HepG2 (cell line): Measurements from ENCODE around the gene NHERF2. TPM values are rescaled to one million over a fixed set of nuclear protein-coding genes. Genes with fewer than 3 reads are reported as not detected.

Experiments used
- ADNP ChIP-seq: sonication (generic); formaldehyde crosslinking; IDR thresholded peaks from 2 replicates; pipeline ENCODE4 v1.4.0; 2020; ENCODE audit warnings: missing genetic modification reagents
- ATF7-NPFF ChIP-seq: sonication (generic); formaldehyde crosslinking; IDR thresholded peaks from 2 replicates; pipeline ENCODE4 v1.8.1; 2023; ENCODE audit warnings: mild to moderate bottlenecking, low read depth, missing genetic modification reagents, moderate library complexity
- ATRX ChIP-seq: sonication (generic); formaldehyde crosslinking; IDR thresholded peaks from 2 replicates; pipeline ENCODE4 v1.4.0; 2020; ENCODE audit warnings: missing genetic modification reagents, borderline replicate concordance
- EEA1 ChIP-seq: sonication (generic); formaldehyde crosslinking; IDR thresholded peaks from 2 replicates; pipeline ENCODE4 v1.5.1; 2020; ENCODE audit warnings: mild to moderate bottlenecking, missing genetic modification reagents, borderline replicate concordance
- ELF3 ChIP-seq: IDR thresholded peaks from 2 replicates; pipeline ENCODE4 v1.6.1; 2016; ENCODE audit warnings: missing genetic modification reagents, missing compliant biosample characterization
- GATAD1 ChIP-seq: IDR thresholded peaks from 2 replicates; pipeline ENCODE4 v1.6.1; 2016; ENCODE audit warnings: missing genetic modification reagents, missing compliant biosample characterization
- HNRNPK ChIP-seq: fragments of 200-400 bp; formaldehyde crosslinking; IDR thresholded peaks from 2 replicates; pipeline ENCODE4 v1.6.1; 2018; ENCODE audit warnings: low read length, low read depth, moderate library complexity, mild to moderate bottlenecking; ENCODE audit not compliant: poor library complexity, severe bottlenecking
- KMT2B ChIP-seq: IDR thresholded peaks from 2 replicates; pipeline ENCODE4 v1.6.1; 2016; ENCODE audit warnings: missing genetic modification reagents, missing compliant biosample characterization
- MAX ChIP-seq: IDR thresholded peaks from 2 replicates; pipeline ENCODE4 v1.6.1; 2012; ENCODE audit warnings: inconsistent platforms
- MED1 ChIP-seq: sonication (generic); formaldehyde crosslinking; IDR thresholded peaks from 2 replicates; pipeline ENCODE4 v1.4.0; 2020; ENCODE audit warnings: missing genetic modification reagents
- MED8 ChIP-seq: sonication (generic); formaldehyde crosslinking; IDR thresholded peaks from 2 replicates; pipeline ENCODE4 v1.8.1; 2023; ENCODE audit warnings: mild to moderate bottlenecking, missing genetic modification reagents; ENCODE audit not compliant: insufficient replicate concordance
- NFATC3 ChIP-seq: sonication (generic); formaldehyde crosslinking; IDR thresholded peaks from 2 replicates; pipeline ENCODE4 v1.5.1; 2020; ENCODE audit warnings: mild to moderate bottlenecking, missing genetic modification reagents
- RXRB ChIP-seq: IDR thresholded peaks from 2 replicates; pipeline ENCODE4 v1.6.1; 2016; ENCODE audit warnings: borderline replicate concordance, missing genetic modification reagents, missing compliant biosample characterization
- SMAD9 ChIP-seq: sonication (generic); formaldehyde crosslinking; IDR thresholded peaks from 2 replicates; pipeline ENCODE4 v1.5.1; 2020; ENCODE audit warnings: mild to moderate bottlenecking, missing genetic modification reagents
- SRSF1 ChIP-seq: fragments of 200-400 bp; formaldehyde crosslinking; optimal IDR thresholded peaks from 2 replicates; pipeline ENCODE3; 2017; ENCODE audit warnings: mild to moderate bottlenecking, low read depth, low read length, moderate library complexity
- SYNCRIP ChIP-seq: fragments of 200-400 bp; formaldehyde crosslinking; IDR thresholded peaks from 2 replicates; pipeline ENCODE4 v1.6.1; 2018; ENCODE audit warnings: mild to moderate bottlenecking, low read depth, low read length; ENCODE audit not compliant: insufficient read depth
- TFE3 ChIP-seq: IDR thresholded peaks from 2 replicates; pipeline ENCODE4 v1.6.1; 2016
- ZMAT3 ChIP-seq: sonication (generic); formaldehyde crosslinking; conservative IDR thresholded peaks from 2 replicates; pipeline ENCODE4 v1.7.0; 2021; ENCODE audit warnings: missing genetic modification reagents
- ZNF329 ChIP-seq: sonication (generic); formaldehyde crosslinking; IDR thresholded peaks from 2 replicates; pipeline ENCODE4 v1.9.0; 2021; ENCODE audit warnings: low read depth, mild to moderate bottlenecking, missing genetic modification reagents
- ZNF33B ChIP-seq: sonication (generic); formaldehyde crosslinking; IDR thresholded peaks from 2 replicates; pipeline ENCODE4 v1.5.1; 2020; ENCODE audit warnings: mild to moderate bottlenecking, missing genetic modification reagents
- ZNF383 ChIP-seq: sonication (generic); formaldehyde crosslinking; IDR thresholded peaks from 2 replicates; pipeline ENCODE4 v1.4.0; 2020; ENCODE audit warnings: missing genetic modification reagents, mild to moderate bottlenecking, borderline replicate concordance
- ZNF576 ChIP-seq: sonication (generic); formaldehyde crosslinking; IDR thresholded peaks from 2 replicates; pipeline ENCODE4 v1.4.0; 2020; ENCODE audit warnings: mild to moderate bottlenecking, missing genetic modification reagents
- ZNF7 ChIP-seq: IDR thresholded peaks from 2 replicates; pipeline ENCODE4 v1.6.1; 2016; ENCODE audit warnings: missing biosample characterization, missing genetic modification reagents
- ZNF784 ChIP-seq: sonication (generic); formaldehyde crosslinking; IDR thresholded peaks from 2 replicates; pipeline ENCODE4 v1.5.1; 2020; ENCODE audit warnings: missing genetic modification reagents, mild to moderate bottlenecking, borderline replicate concordance
- polyA plus RNA-seq, 8 experiments: library from polyadenylated mRNA; depleted of rRNA in 3 of 8; stranded (reverse) in 7 of 8; unstranded in 1 of 8; fragments of >200 nt; fragmentation: Illumina TruSeq in 4 of 8; extraction: Trizol in 4 of 8; gene quantifications; 2 replicates each; pipeline versions ENCODE4 v1.2.1 to v1.2.3, GENCODE V29; 2011 to 2016; ENCODE audit warnings: low read depth in 4 of 8, missing spikeins in 1 of 8, mixed read lengths in 1 of 8; ENCODE audit not compliant: insufficient read depth in 1 of 8
- total RNA-seq, 5 experiments: library from RNA; depleted of rRNA; stranded (reverse); fragments of >200 nt; fragmentation: Illumina TruSeq; extraction: Trizol; gene quantifications; 2 replicates each; pipeline ENCODE4 v1.2.3, GENCODE V29; 2016; ENCODE audit warnings: low read depth in 1 of 5
- TF ChIP-seq, protein P1 (sequence below): sonication (generic); formaldehyde crosslinking; IDR thresholded peaks from 2 replicates; pipeline ENCODE4 v1.5.1; 2020; ENCODE audit warnings: missing genetic modification reagents, mild to moderate bottlenecking, borderline replicate concordance

The NHERF2 gene
- total and polyA plus RNA-seq, 2 of the 13 experiments (the other 11 are each of a cell fraction or from before 2014, with no cell fraction given): 23.7 to 39.3 TPM

DNA sequence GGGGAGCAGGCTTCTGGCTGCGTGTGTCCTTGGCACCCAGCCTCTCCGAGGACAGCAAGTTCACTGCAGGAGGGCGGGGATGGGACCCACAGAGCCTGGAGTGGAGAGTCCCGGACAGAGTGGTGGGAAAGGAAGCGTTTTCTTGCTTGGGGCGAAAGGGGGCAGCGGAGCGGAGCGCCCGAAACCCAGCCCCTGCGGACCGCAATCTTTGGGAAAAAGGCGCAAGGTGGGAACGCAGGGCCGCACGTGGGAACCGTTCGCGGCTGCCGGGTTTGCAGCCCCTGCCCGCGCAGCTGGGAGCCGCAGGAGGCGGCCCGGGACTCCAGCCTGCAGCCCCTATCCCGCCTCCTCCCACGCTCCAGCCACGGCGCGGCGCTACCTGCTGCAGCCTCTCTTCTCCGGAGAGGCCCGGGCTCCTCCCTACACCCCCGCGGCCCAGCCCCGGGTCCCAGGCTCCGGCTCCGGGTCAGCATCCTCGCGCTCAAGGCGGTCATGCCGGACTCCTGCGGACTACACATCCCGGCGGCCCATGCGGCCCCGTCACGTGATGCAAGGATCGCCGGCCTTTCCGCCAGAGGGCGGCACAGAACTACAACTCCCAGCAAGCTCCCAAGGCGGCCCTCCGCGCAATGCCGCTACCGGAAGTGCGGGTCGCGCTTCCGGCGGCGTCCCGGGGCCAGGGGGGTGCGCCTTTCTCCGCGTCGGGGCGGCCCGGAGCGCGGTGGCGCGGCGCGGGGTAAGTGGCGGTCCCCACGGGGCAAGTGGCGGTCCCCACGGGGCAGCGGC is 20.8 kb downstream of the NHERF2 start, which contains the start of the genes NTHL1 and TSC2 (continued):
- TF ChIP-seq, protein P1, sequence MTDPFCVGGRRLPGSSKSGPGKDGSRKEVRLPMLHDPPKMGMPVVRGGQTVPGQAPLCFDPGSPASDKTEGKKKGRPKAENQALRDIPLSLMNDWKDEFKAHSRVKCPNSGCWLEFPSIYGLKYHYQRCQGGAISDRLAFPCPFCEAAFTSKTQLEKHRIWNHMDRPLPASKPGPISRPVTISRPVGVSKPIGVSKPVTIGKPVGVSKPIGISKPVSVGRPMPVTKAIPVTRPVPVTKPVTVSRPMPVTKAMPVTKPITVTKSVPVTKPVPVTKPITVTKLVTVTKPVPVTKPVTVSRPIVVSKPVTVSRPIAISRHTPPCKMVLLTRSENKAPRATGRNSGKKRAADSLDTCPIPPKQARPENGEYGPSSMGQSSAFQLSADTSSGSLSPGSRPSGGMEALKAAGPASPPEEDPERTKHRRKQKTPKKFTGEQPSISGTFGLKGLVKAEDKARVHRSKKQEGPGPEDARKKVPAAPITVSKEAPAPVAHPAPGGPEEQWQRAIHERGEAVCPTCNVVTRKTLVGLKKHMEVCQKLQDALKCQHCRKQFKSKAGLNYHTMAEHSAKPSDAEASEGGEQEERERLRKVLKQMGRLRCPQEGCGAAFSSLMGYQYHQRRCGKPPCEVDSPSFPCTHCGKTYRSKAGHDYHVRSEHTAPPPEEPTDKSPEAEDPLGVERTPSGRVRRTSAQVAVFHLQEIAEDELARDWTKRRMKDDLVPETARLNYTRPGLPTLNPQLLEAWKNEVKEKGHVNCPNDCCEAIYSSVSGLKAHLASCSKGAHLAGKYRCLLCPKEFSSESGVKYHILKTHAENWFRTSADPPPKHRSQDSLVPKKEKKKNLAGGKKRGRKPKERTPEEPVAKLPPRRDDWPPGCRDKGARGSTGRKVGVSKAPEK (CRISPR knock-in tag): no peak
- peak; percentile 90 for TF ChIP-seq GATAD1 (CRISPR knock-in tag)
- TF ChIP-seq ZNF576 (CRISPR knock-in tag): no peak
- TF ChIP-seq ELF3: peak; percentile 77
- TF ChIP-seq ATF7-NPFF (CRISPR knock-in tag): no peak; the same call in 1 of the 2 replicates
- peak; percentile 43; the same call in 1 of the 2 replicates for TF ChIP-seq KMT2B
- TF ChIP-seq ZMAT3 (CRISPR knock-in tag): no peak
- TF ChIP-seq ZNF33B (CRISPR knock-in tag): no peak
- peak; percentile 73 for TF ChIP-seq ZNF784
- peak; percentile 76 for TF ChIP-seq MAX
- TF ChIP-seq EEA1 (CRISPR knock-in tag): no peak
- peak; percentile 84 for TF ChIP-seq TFE3 (CRISPR knock-in tag)
- TF ChIP-seq SYNCRIP: no peak
- no peak for TF ChIP-seq SMAD9
- no peak for TF ChIP-seq ATRX
- TF ChIP-seq ZNF329 (CRISPR knock-in tag): no peak; the same call in 1 of the 2 replicates
- no peak for TF ChIP-seq ZNF7
- TF ChIP-seq HNRNPK: peak; percentile 69
- TF ChIP-seq ZNF383 (CRISPR knock-in tag): peak; percentile 81; the same call in 1 of the 2 replicates
- no peak for TF ChIP-seq ADNP (CRISPR knock-in tag)
- peak; percentile 67 for TF ChIP-seq MED8 (CRISPR knock-in tag)
- TF ChIP-seq NFATC3 (CRISPR knock-in tag): 0 out of 2 replicates have a peak, but pooled peaks have one; percentile 4
- TF ChIP-seq SRSF1: no peak
- peak; percentile 43; the same call in 1 of the 2 replicates for TF ChIP-seq MED1 (CRISPR knock-in tag)
- peak; percentile 62; the same call in 1 of the 2 replicates for TF ChIP-seq RXRB
